NOMO-1 treated with dmso at 0.1 percent for 144 hours (cell line): Measurements from ENCODE around the gene EFCAB5.
"Not testable (repeated sequence)": the region's sequence is repeated elsewhere in the genome, so short reads cannot be mapped to it uniquely, and the experiment has no call there.

ENCODE experiments used
- DNase-seq: peaks from one replicate; lab custom pipeline; 2025; ENCODE audit not compliant: unreplicated experiment; lab: John Stamatoyannopoulos, UW

The EFCAB5 gene

GRCh38 chr17:29941334-29941733 is at the start of gene EFCAB5:
Gene EFCAB5, plus strand, starts transcription at chr17:29941634. Its CDS starts 163 bp downstream, at chr17:29941797.
- DNase-seq: no peak

- DNase-seq: no peak
Observed at GRCh38 chr17:29892201-29892600, 49.2 kb upstream of the EFCAB5 start.

- DNase-seq: not testable (repeated sequence)
Observed at GRCh38 chr17:29897136-29897535, 44.3 kb upstream of the EFCAB5 start.

- no peak for DNase-seq
Observed at GRCh38 chr17:29903471-29903870, 38.0 kb upstream of the EFCAB5 start.

- no peak for DNase-seq
Observed at GRCh38 chr17:29905086-29905878, 36.2 kb upstream of the EFCAB5 start.

GRCh38 chr17:29905879-29906167 is 35.6 kb upstream of the EFCAB5 start:
- DNase-seq: no peak

GRCh38 chr17:29906969-29907368 is 34.5 kb upstream of the EFCAB5 start:
- DNase-seq: no peak

GRCh38 chr17:29909236-29910003 is 32.0 kb upstream of the EFCAB5 start:
- DNase-seq: no peak

GRCh38 chr17:29911641-29912177 is 29.7 kb upstream of the EFCAB5 start:
- DNase-seq: no peak

- DNase-seq: no peak
Observed at GRCh38 chr17:29914819-29915537, 26.5 kb upstream of the EFCAB5 start.

- DNase-seq: no peak
Observed at GRCh38 chr17:29918016-29918415, 23.4 kb upstream of the EFCAB5 start.

- DNase-seq: no peak
Observed at GRCh38 chr17:29918922-29919856, 22.2 kb upstream of the EFCAB5 start.

GRCh38 chr17:29924786-29925185 is 16.6 kb upstream of the EFCAB5 start:
- DNase-seq: no peak

GRCh38 chr17:29927546-29927945 is 13.9 kb upstream of the EFCAB5 start:
- no peak for DNase-seq

- DNase-seq: no peak
Observed at GRCh38 chr17:29929006-29929532, 12.4 kb upstream of the EFCAB5 start.

GRCh38 chr17:29929533-29930408 is 11.7 kb upstream of the EFCAB5 start, which contains the start of gene SSH2:
Gene SSH2, minus strand, starts transcription at chr17:29930228. Its CDS starts 228 bp downstream, at chr17:29930000.
- DNase-seq: peak; percentile 77

GRCh38 chr17:29930409-29931010 is 10.9 kb upstream of the EFCAB5 start:
- DNase-seq: peak; percentile 7

GRCh38 chr17:29931231-29931932 is 10.1 kb upstream of the EFCAB5 start:
- DNase-seq: peak; percentile 85
